GM23248 (cell line): ENCODE data around the gene IGSF21. TPM values are rescaled to one million over a fixed set of nuclear protein-coding genes. Genes with fewer than 3 reads are reported as not detected.

ENCODE experiments used
- DNase-seq: peaks from one replicate; pipeline ENCODE4 v3.0.0-alpha.2; 2015
- H2AFZ ChIP-seq: fragments of 200-600 bp; sonication (generic); 2 replicates; pipeline ENCODE4 v1.6.1; 2016; ENCODE audit warnings: antibody characterized with exemption
- H3F3A ChIP-seq: fragments of 200-600 bp; sonication (generic); 2 replicates; pipeline ENCODE4 v1.6.1; 2016; ENCODE audit warnings: mild to moderate bottlenecking, antibody characterized with exemption, mixed run types; ENCODE audit not compliant: insufficient read depth
- H3K27ac ChIP-seq: fragments of 200-600 bp; sonication (generic); 2 replicates; pipeline ENCODE4 v1.5.1; 2016; ENCODE audit warnings: mild to moderate bottlenecking
- H3K27me3 ChIP-seq: fragments of 200-600 bp; sonication (generic); replicated peaks from 2 replicates; pipeline ENCODE4 v1.6.1; 2016; ENCODE audit warnings: mild to moderate bottlenecking; ENCODE audit not compliant: insufficient read depth
- H3K36me3 ChIP-seq: fragments of 200-600 bp; sonication (generic); 2 replicates; pipeline ENCODE4 v1.6.1; 2016; ENCODE audit warnings: low read depth, mild to moderate bottlenecking
- H3K4me1 ChIP-seq: fragments of 200-600 bp; sonication (generic); 2 replicates; pipeline ENCODE4 v1.6.1; 2016; ENCODE audit warnings: mild to moderate bottlenecking; ENCODE audit not compliant: insufficient read depth
- H3K4me2 ChIP-seq: fragments of 200-600 bp; sonication (generic); one replicate; pipeline ENCODE4 v1.6.1; 2016; ENCODE audit warnings: mild to moderate bottlenecking; ENCODE audit not compliant: unreplicated experiment
- H3K4me3 ChIP-seq: fragments of 200-600 bp; sonication (generic); 2 replicates; pipeline ENCODE4 v1.5.1; 2016; ENCODE audit warnings: mild to moderate bottlenecking
- H3K79me2 ChIP-seq: fragments of 200-600 bp; sonication (generic); 2 replicates; pipeline ENCODE4 v1.6.1; 2016; ENCODE audit warnings: mild to moderate bottlenecking; ENCODE audit not compliant: insufficient read depth
- H3K9ac ChIP-seq: fragments of 200-600 bp; sonication (generic); 2 replicates; pipeline ENCODE4 v1.6.1; 2016; ENCODE audit warnings: mild to moderate bottlenecking
- H3K9me2 ChIP-seq: fragments of 200-600 bp; sonication (generic); 2 replicates; pipeline ENCODE4 v1.6.1; 2016; ENCODE audit warnings: mixed run types, mild to moderate bottlenecking, moderate library complexity; ENCODE audit not compliant: insufficient read depth
- H3K9me3 ChIP-seq: fragments of 200-600 bp; sonication (generic); one replicate; pipeline ENCODE4 v1.6.1; 2017; ENCODE audit warnings: low read depth
- H4K20me1 ChIP-seq: fragments of 200-600 bp; sonication (generic); 2 replicates; pipeline ENCODE4 v1.6.0; 2016; ENCODE audit not compliant: insufficient read depth
- EZH2 ChIP-seq: fragments of 200-600 bp; sonication (generic); IDR thresholded peaks from 2 replicates; pipeline ENCODE4 v1.6.1; 2018; ENCODE audit warnings: antibody characterized with exemption, mild to moderate bottlenecking; ENCODE audit not compliant: insufficient read depth, poor library complexity, severe bottlenecking
- EZH2phosphoT487 ChIP-seq: fragments of 200-600 bp; sonication (generic); IDR thresholded peaks from 2 replicates; pipeline ENCODE4 v1.6.1; 2018; ENCODE audit warnings: antibody characterized with exemption, moderate library complexity, mild to moderate bottlenecking, low read depth; ENCODE audit not compliant: insufficient read depth
- WGBS, 2 experiments: methylation state at CpG; one replicate each; pipeline ENCODE4 v1.1.6; 2015 to 2017; ENCODE audit warnings: low lambda C conversion rate in 2 of 2, low coverage in 1 of 2; ENCODE audit errors: missing lambda C conversion rate in 2 of 2; 5-methylcytosine and 5-hydroxymethylcytosine counted together
- in situ Hi-C: fragments of 300-500 bp; cut with MboI; formaldehyde crosslinking; loops from 2 replicates; pipeline ENCODE4 v1.15.0; 2020
- polyA plus RNA-seq: library from polyadenylated mRNA; unstranded; fragments of >200 nt; fragmentation: Nextera tagmentation; extraction: Ambion mirVana; gene quantifications from 2 replicates; pipeline ENCODE4 v1.2.1, GENCODE V29; 2016
- total RNA-seq: library from RNA; depleted of rRNA; stranded (reverse); fragments of >200 nt; shearing (Covaris generic); gene quantifications from 2 replicates; pipeline ENCODE4 v1.2.3, GENCODE V29; 2014

Gene IGSF21
- total and polyA plus RNA-seq, 2 experiments from 2014 or later: not detected

DNA sequence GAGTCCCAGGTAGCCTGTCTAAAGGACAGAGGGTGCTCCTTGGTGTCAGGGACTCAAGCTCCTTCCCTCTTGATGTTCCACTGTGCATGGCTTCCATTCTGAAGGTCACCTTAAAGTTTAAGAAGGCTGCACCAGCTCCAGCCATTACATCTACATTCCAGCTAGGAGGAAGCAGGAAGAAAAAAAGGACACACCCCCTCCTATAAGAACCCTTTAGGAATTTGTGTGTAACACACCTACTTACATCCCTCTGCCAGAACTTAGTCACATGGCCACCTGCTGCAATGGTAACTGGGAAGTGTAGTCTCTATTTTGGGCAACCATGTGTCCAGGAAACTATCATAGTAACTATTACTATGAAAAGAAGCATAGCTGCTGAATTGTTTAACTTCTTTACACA lies 211.5 kb downstream of the IGSF21 start:
- H3K27me3 ChIP-seq: no peaks in the 10 kb centered on the region
- no peak overlapping the region for H3K27ac ChIP-seq
- H3F3A ChIP-seq: no peaks in the 10 kb centered on the region
- no peaks in the 10 kb centered on the region for H3K9me3 ChIP-seq
- TF ChIP-seq EZH2phosphoT487: no peak
- TF ChIP-seq EZH2: no peak
- H3K9me2 ChIP-seq: no peaks in the 10 kb centered on the region
- H3K36me3 ChIP-seq: no peaks in the 10 kb centered on the region
- no peaks in the 10 kb centered on the region for H4K20me1 ChIP-seq
- H3K9ac ChIP-seq: no peak overlapping the region
- H2AFZ ChIP-seq: no peak overlapping the region
- in situ Hi-C loops: no loop called here
- H3K4me3 ChIP-seq: no peak overlapping the region
- H3K79me2 ChIP-seq: no peaks in the 10 kb centered on the region
- no peak for DNase-seq
- H3K4me2 ChIP-seq: no peak overlapping the region
- no peaks in the 10 kb centered on the region for H3K4me1 ChIP-seq

DNA sequence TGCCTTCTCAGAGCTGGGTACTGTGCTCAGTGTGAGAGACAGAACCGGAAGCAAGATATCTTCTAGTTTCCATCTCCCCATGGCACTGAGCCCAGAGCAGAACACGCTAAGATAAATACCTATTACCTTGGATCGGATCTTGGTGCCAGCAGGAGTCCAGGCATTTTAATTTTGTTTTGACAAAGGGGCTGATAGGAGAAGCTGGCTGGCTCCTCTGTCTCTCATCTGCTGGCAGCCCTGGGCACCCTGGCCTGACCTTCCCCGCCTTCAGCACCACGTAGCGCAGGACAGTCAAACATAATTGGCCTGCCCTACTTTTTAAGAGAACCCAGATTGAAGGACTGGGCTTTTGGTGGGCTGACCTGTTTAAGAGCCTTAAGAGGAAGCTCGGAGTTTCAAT lies 212.5 kb downstream of the IGSF21 start:
- no peak for TF ChIP-seq EZH2phosphoT487
- TF ChIP-seq EZH2: no peak
- Histone ChIP-seq H3K4me2 (no peak overlapping the region), H3K9me3 (no peaks in the 10 kb centered on the region), H3K4me1 (no peaks in the 10 kb centered on the region), H3K4me3 (no peak overlapping the region), H4K20me1 (no peaks in the 10 kb centered on the region), H3K9ac (no peak overlapping the region), H3K79me2 (no peaks in the 10 kb centered on the region), H2AFZ (no peak overlapping the region), H3K27me3 (no peaks in the 10 kb centered on the region), H3K9me2 (no peaks in the 10 kb centered on the region), H3K36me3 (no peaks in the 10 kb centered on the region), H3F3A (no peaks in the 10 kb centered on the region), H3K27ac (no peak overlapping the region)
- DNase-seq: no peak
- WGBS, 2 experiments: 43 to 44% methylated on average over 7 of the region's 7 CpGs
- in situ Hi-C loops: no loop called here

DNA sequence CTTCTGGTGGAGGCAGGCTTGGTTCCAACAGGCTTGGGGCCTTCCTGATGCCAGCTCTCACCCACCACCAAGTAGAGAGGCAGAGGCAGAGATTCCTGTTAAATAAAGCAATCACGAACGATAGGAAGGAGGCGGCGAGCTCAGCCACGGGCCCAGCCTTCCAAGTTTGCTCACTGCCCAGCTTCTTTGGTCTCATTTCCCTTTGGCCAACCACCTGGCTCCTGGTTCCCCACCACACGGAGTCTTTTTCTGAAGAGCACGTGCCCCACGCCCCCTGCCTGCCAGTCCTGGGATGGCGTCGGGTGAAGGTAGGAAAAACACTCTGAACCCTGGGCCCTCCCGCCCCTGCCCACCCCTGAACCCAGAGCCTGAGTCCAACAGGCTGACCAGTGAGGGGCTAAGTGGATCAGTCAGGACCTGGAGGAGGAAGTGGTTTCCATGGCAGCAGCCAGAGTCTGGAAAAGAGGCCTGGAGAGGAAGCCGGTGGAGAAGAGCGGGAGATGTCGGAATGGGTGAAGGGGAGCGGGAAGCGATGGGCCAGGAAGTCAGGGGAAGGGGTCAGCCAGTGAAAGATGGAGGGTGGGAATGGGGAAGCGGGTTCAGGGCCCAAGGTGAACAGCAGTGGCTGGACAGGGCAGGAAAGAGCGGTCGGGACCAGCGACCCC lies 214.9 kb downstream of the IGSF21 start:
- H4K20me1 ChIP-seq: no peaks in the 10 kb centered on the region
- no peak overlapping the region for H3K9ac ChIP-seq
- H3F3A ChIP-seq: no peaks in the 10 kb centered on the region
- WGBS, 2 experiments: 55 to 60% methylated on average over 20 of the region's 20 CpGs
- H3K9me2 ChIP-seq: no peaks in the 10 kb centered on the region
- H2AFZ ChIP-seq: no peak overlapping the region
- TF ChIP-seq EZH2phosphoT487 (no peak), EZH2 (no peak)
- no peaks in the 10 kb centered on the region for H3K36me3 ChIP-seq
- no peak for DNase-seq
- no peaks in the 10 kb centered on the region for H3K9me3 ChIP-seq
- H3K4me2 ChIP-seq: no peak overlapping the region
- no peaks in the 10 kb centered on the region for H3K27me3 ChIP-seq
- no peak overlapping the region for H3K27ac ChIP-seq
- no peak overlapping the region for H3K4me3 ChIP-seq
- in situ Hi-C loops: no loop called here
- H3K79me2 ChIP-seq: no peaks in the 10 kb centered on the region
- no peaks in the 10 kb centered on the region for H3K4me1 ChIP-seq

DNA sequence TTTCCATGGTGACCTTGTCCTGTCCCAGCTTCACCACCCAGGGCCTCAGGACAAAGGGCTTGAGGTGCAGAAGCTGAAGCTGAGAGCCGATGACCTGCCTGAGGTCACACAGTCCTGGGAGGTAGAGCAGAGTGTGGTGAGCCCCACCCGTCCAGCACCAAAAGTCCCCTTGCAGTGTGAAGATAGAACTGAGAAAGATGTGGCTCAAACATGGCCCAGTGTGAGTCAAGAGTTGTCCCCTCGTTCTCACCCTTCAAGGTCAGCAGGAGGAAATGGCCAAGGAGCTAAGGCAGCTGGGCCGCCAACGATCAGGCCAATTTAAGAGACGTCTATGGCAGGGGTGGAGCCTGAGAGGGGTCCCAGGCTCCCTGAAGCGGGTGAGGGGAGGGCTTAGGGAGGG lies 215.7 kb downstream of the IGSF21 start:
- WGBS, 2 experiments: 41 to 58% methylated on average over 7 of the region's 7 CpGs
- H3K9me2 ChIP-seq: no peaks in the 10 kb centered on the region
- no peaks in the 10 kb centered on the region for H3K4me1 ChIP-seq
- H3K27ac ChIP-seq: no peak overlapping the region
- H3K9me3 ChIP-seq: no peaks in the 10 kb centered on the region
- H3F3A ChIP-seq: no peaks in the 10 kb centered on the region
- no peak for TF ChIP-seq EZH2
- no peak for TF ChIP-seq EZH2phosphoT487
- no peaks in the 10 kb centered on the region for H4K20me1 ChIP-seq
- H3K4me2 ChIP-seq: no peak overlapping the region
- H3K79me2 ChIP-seq: no peaks in the 10 kb centered on the region
- H2AFZ ChIP-seq: no peak overlapping the region
- H3K27me3 ChIP-seq: no peaks in the 10 kb centered on the region
- H3K4me3 ChIP-seq: no peak overlapping the region
- no peaks in the 10 kb centered on the region for H3K36me3 ChIP-seq
- no peak overlapping the region for H3K9ac ChIP-seq
- no peak for DNase-seq
- in situ Hi-C loops: no loop called here

DNA sequence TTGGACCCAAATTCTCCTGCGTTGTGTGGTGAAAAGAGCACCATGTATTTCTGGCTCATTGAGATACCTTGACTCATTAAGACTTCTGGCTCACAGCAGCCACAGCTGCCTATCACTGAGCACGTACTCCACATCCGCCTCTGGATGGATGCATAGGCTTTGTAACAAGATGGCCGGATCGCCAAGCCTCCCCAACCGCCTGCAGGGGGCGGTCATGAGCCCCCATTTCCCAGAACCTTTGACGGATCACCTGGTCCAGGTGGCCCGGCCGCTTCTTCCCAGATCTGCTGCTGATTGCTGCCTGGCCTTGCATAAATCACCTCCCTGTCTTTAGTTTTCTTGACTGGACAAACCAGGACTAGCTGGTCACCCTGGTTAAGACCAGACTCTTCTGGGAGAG lies 216.6 kb downstream of the IGSF21 start:
- Histone ChIP-seq H3K4me3 (no peak overlapping the region), H3K9me3 (no peaks in the 10 kb centered on the region), H3K36me3 (no peaks in the 10 kb centered on the region), H2AFZ (no peak overlapping the region), H3K9ac (no peak overlapping the region), H3K4me1 (no peaks in the 10 kb centered on the region), H3K27me3 (no peaks in the 10 kb centered on the region), H3K4me2 (no peak overlapping the region), H3K9me2 (no peaks in the 10 kb centered on the region), H3F3A (no peaks in the 10 kb centered on the region), H3K27ac (no peak overlapping the region), H3K79me2 (no peaks in the 10 kb centered on the region), H4K20me1 (no peaks in the 10 kb centered on the region)
- no peak for DNase-seq
- 56 to 57% methylated on average over 10 of the region's 10 CpGs for WGBS, 2 experiments
- in situ Hi-C loops: no loop called here
- TF ChIP-seq EZH2: no peak
- TF ChIP-seq EZH2phosphoT487: no peak
